ENCODE measurements around the gene MYZAP.

The MYZAP gene

GRCh38 chr15:57631386-57632110 is 39.8 kb downstream of the MYZAP start:
- DNase-seq = no peak

- DNase-seq = no peak
Observed at GRCh38 chr15:57634290-57634689, 42.6 kb downstream of the MYZAP start.

- peak in 1 of 3 donors; percentile 14 for DNase-seq
Observed at GRCh38 chr15:57635300-57635909, 43.7 kb downstream of the MYZAP start.

- no peak for DNase-seq
Observed at GRCh38 chr15:57637846-57638245, 46.1 kb downstream of the MYZAP start.

- no peak for DNase-seq
Observed at GRCh38 chr15:57639306-57639705, 47.6 kb downstream of the MYZAP start.

DNA sequence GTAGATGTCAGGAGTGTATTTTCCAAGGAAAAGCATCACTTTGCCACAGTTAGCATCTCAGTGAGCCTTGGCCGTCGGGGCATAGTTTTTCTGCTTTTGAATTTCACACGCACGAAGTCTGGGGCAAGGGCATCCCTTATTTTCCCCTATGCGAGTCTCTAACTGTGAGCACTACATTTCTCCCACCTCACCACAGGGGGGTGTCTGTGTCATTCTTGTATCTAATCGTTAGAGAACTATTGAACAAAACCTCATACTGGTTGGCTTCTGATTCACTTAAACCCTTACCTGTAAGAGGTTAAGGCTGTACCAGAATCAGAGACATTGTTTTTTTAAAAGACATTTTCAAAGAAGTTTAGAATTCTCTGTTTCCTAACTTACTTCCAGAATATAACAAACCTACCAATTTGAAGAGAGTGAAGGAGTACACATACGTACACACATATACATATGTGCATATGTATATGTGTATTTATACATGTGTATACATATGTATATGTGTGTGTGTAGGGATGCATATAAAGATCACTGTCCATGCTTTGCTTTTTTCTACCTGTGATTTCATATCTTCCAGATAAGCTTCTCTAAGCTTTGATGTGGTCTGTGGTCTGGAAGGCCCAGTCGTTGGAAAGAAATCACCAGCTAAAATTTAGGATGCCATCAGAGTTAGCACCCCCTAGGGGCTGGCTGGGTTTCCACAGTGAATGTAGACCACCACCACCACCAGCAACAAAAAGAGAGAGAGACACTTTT is 49.4 kb downstream of the MYZAP start:
- peak in 1 of 3 donors; percentile 32 for DNase-seq

DNA sequence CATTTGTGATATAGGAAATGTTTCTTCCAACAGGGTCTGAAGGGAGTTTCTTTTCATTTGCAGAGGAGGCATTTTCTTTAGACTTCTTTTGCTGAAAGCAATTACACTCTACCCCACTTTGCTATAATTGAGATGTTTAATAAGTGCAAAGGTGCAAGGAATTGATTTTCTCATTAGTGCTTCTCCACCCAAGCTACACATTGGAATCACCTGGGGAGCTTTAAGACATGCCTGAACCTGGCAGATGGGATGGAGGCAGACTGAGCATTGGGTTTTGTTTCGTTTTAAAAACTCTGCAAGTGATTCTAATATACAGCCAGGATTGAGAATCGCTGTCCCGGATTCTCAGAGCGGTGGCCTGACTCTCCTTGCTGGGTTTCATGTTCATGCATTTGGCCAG is 52.1 kb downstream of the MYZAP start:
- DNase-seq = no peak

GRCh38 chr15:57646087-57646486 is 54.4 kb downstream of the MYZAP start:
- peak; percentile 15 to 54 (median 27) for DNase-seq

- DNase-seq = no peak
Observed at GRCh38 chr15:57647071-57647790, 55.5 kb downstream of the MYZAP start.

GRCh38 chr15:57647791-57648130 is 56.1 kb downstream of the MYZAP start:
- no peak for DNase-seq

GRCh38 chr15:57649138-57649537 is 57.4 kb downstream of the MYZAP start:
- DNase-seq = peak in 2 of 3 donors; percentile 31 to 38

DNA sequence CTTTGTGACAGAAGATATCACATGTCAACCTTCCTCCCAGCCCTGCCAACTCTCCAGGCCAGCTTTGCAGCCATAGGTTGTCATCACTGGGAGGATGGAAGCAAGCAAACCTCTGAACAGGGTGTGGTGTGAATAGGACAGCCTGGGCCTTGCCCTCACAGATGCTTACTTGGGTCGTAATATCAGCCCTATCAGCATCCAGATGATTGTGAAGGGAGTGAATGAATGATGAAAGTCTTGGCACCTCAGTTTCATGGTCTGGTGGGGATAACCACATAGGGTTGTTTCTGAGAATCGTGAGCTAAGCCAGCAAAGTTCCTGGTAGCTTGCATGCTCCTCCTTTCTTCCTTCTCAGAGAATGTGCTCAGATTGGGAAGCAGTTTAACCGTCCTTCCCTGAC is 59.7 kb downstream of the MYZAP start:
- no peak for DNase-seq

DNA sequence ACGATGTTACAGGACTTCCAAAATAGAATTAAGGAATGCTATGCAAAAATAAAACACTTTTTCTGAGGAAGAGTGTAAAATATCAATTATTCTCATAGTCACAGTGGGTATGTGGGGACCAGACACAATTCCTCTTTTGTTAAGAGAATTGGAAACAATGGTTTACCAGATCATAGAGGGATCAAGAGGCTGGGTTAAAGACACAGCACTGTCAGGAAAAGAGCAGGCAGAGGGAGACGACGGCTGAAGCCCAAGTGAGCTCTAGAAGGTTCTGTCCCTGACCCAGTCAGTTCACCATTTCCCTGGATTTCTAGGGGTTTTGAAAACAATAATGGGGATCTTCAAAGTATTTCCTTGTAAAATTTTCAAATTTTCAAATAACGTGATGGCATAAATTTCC is 60.8 kb downstream of the MYZAP start:
- no peak for DNase-seq

DNA sequence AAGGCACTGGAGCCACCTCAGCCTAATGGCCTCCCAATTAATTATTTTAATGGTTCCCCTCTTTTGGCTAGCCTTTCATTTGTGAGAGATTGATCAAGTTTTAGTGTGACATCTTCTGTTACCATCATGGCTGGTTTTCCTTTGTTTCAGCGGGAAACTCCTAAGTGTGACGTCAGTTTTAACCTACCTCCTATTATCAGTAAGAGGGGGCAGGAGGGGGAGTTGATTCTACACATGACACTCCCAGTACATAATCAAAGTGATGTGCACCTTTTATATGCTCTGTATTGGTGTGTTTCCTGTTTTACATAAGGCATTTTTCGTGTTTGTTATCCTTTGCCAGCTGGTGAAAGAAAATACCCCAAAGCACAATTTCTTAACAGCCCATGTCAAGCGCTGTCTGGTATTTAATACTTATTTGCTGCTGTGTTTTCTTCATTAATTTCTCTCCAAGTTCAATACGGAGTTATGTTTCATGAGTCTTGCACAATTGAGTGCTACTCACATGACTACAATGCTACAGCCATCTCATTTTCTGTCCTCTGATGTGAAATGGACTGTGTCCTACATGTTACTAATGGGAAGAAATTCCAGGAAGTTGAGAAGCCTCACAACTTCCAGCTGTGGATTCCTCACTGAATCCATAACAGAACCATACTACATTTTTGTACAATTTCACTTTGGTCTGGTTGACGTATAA is 62.6 kb downstream of the MYZAP start:
- no peak for DNase-seq

DNA sequence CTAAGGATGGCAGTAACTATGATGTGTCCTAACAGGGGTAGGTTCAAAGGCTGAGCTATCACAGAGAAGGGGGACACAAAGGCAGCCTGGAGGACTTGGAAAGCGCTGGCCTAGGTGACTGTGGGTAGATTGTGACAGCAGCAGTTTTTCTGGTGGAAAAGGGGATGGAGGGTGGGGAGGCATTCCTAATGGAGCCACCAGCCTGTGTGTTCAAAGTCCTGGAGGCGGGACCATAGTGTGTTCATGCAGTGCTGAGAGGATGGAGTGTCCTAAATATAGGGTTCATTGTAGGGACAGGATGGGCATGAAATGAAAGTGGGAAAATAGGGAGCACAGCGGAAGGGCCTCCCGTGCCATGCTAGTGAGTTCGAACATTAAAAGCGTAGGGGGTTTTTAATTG is 63.3 kb downstream of the MYZAP start:
- no peak for DNase-seq

- DNase-seq = no peak
Observed at GRCh38 chr15:57655809-57656208, 64.1 kb downstream of the MYZAP start.

DNA sequence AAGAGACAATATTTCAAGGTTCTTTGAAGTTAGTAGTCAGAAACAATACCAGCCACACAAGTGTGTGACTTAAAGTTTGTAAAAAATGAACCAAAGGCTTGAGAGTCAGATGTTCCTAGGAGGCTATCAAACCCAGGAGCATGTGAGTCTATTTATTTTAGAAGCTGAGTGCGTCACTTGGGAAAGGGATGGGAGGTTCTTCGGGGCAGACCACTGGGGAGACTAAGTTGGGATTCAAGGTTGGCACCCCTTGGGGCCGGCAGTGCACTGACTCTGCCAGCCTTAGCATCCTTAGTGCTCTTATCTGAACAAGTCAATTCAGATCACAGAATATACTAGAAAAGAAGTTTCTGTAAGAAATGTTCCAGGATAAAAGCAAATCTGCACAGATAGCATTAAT is 64.7 kb downstream of the MYZAP start:
- no peak for DNase-seq

- DNase-seq = no peak
Observed at GRCh38 chr15:57657619-57658018, 65.9 kb downstream of the MYZAP start.

DNA sequence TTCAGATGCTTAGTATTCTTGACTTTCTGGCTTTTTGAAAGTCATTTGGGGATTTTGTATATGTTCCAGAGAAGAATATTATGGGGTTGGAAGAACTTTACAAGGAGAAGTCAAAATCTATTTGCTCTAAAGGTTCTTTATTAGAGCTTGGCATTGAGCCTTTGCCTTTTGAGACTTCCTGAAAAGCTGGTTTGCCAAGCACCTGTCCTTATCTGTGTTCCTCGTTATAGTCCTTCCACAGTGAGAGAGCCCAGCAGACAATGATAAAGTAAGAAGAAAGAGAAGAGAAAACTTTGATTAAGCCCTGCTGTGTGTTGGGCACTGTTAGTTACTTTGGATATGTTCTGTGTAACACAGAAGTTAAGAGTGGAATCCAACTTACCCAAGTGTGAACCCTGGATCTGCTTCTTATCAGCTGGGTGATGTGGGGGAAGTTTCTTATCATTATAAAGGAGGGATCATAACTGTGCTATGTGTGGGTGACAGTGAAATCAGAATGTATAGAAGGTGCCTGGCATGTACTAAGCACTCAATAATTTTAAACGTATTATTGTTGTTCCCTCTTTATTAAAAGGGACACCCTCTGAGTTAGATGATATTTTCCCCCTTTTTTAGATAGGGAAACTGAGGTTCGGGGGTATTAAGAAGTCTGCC is 70.5 kb downstream of the MYZAP start:
- no peak for DNase-seq

DNA sequence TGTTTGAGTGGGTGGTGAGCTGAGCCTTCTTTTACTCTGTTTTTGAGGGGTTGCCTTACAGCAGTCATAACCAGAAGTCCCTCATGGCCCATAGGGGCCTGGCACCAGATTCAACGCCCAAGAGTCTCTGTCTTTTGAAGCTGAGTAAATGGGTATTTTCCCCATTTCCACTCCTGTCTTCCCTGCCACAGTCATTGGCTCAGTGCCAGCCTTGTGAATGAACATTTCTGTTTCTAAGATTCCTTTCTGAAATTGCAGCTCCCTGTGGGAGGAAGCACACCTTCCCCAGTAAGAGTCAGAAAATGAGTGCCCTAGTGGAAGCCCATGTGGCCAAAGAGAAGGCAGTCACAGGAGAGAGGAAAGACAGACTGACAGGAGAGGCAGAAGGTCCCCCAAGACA is 71.1 kb downstream of the MYZAP start:
- DNase-seq = no peak

GRCh38 chr15:57663262-57663661 is 71.6 kb downstream of the MYZAP start:
- no peak for DNase-seq

- no peak for DNase-seq
Observed at GRCh38 chr15:57665194-57665593, 73.5 kb downstream of the MYZAP start.

Measured in suppressor macrophage treated with lipopolysaccharide for 1 hour (primary cell).